GM12891 (cell line): ENCODE results near the gene BLM.

Experiments used
- POLR2A ChIP-seq: IDR thresholded peaks from 2 replicates; pipeline ENCODE4 v1.6.1; 2011; ENCODE audit warnings: low read depth, low read length, control low read depth
- SPI1 ChIP-seq: IDR thresholded peaks from 2 replicates; pipeline ENCODE4 v1.6.1; 2011; ENCODE audit warnings: low read depth, low read length, control low read depth

- TF ChIP-seq POLR2A (no peak), SPI1 (no peak)
Measured at GRCh38 chr15:90749754-90750153, 32.6 kb downstream of the BLM start.
